Heart right ventricle (tissue), 16 donors: ENCODE data around the gene MYH7. TPM values are rescaled to one million over a fixed set of nuclear protein-coding genes. Genes with fewer than 3 reads are reported as not detected.

Experiments
- ATAC-seq, 8 donors: fragments of 200-7000 bp; cut with Tn5 transposase; one replicate each; pipeline ENCODE4 v1.9.1; 2020; ENCODE audit warnings: mild to moderate bottlenecking in 8 of 8, moderate library complexity in 8 of 8, moderate number of reproducible peaks in 1 of 8
- DNase-seq, 2 donors: peaks; one replicate each; pipeline ENCODE4 v3.0.0-alpha.2; 2020
- H3K27ac ChIP-seq, 10 donors: fragments of 200-600 bp; sonication (generic) in 2 of 10; one replicate each; pipeline versions ENCODE4 v1.5.0 to v1.8.0; 2020 to 2022; ENCODE audit warnings: mild to moderate bottlenecking in 3 of 10
- H3K27me3 ChIP-seq, 7 donors: fragments of 200-600 bp; one replicate each; pipeline ENCODE4 v1.8.0; 2021 to 2022; ENCODE audit warnings: mild to moderate bottlenecking in 2 of 7
- H3K36me3 ChIP-seq, 9 donors: fragments of 200-600 bp; sonication (generic) in 1 of 9; one replicate each; pipeline versions ENCODE4 v1.5.0 to v1.8.0; 2020 to 2022; ENCODE audit warnings: mild to moderate bottlenecking in 2 of 9
- H3K4me1 ChIP-seq, 9 donors: fragments of 200-600 bp; sonication (generic) in 1 of 9; one replicate each; pipeline versions ENCODE4 v1.5.0 to v1.8.0; 2020 to 2022; ENCODE audit warnings: mild to moderate bottlenecking in 4 of 9
- H3K4me3 ChIP-seq, 10 donors: fragments of 200-600 bp; sonication (generic) in 2 of 10; one replicate each; pipeline versions ENCODE4 v1.5.0 to v1.8.0; 2020 to 2022; ENCODE audit warnings: mild to moderate bottlenecking in 7 of 10, moderate library complexity in 2 of 10
- H3K9me3 ChIP-seq, 11 donors: fragments of 200-600 bp in 10 of 11; sonication (generic) in 2 of 11; one replicate each; pipeline versions ENCODE4 v1.5.0 to v1.8.0; 2013 to 2022; ENCODE audit warnings: mild to moderate bottlenecking in 2 of 11, control low read depth in 1 of 11, moderate library complexity in 1 of 11
- CTCF ChIP-seq, 9 donors: fragments of 200-600 bp; sonication (generic) in 2 of 9; IDR thresholded peaks; one replicate each; pipeline versions ENCODE4 v1.5.0 to v1.8.0; 2021 to 2022; ENCODE audit warnings: antibody characterized with exemption in 9 of 9, mild to moderate bottlenecking in 5 of 9, moderate library complexity in 1 of 9
- WGBS, 2 donors: extraction: QIAGEN DNeasy Blood & Tissue Kit; methylation state at CpG; one replicate each; pipeline ENCODE4 v1.1.7; 2013; ENCODE audit warnings: inconsistent platforms in 1 of 2; 5-methylcytosine and 5-hydroxymethylcytosine counted together
- intact Hi-C, 10 donors: fragments of 100-400 bp; cut with DNase I; formaldehyde crosslinking; loops; one replicate each; pipeline versions ENCODE4 v1.11.1 to v1.14.2; 2022
- polyA plus RNA-seq, 2 donors: library from polyadenylated mRNA; stranded (reverse); fragments of 200-250 nt; gene quantifications; one replicate each; pipeline ENCODE4 v1.2.3, GENCODE V29; 2013
- total RNA-seq, 10 donors: library from RNA; stranded (reverse); fragmentation: NEBNext Ultra II Directional in 3 of 10; extraction: Animal tissue kit (Norgen Biotek cat#: 25700) in 3 of 10; gene quantifications; one replicate each; pipeline versions ENCODE4 v1.2.1 to v1.2.4, GENCODE V29; 2021 to 2023
- donor health status: Arrhythmogenic right ventricular cardiomyopathy.
- donor health status: ischemic (EF 13 %, LVEDD 7.1; RV severe dilation, severe dysfunction).
- donor health status: healthy with polysubstance abuse.
- donor health status: DM: no; HTN: yes; CAD: no.
- donor health status: DM: no; HTN: no; CAD: no.
- donor health status: ischemic (EF 25% LVEDD 6.9; RV normal size, moderate dysfunction).
- donor health status: ischemic (EF 25% LVEDD 5.7; RV mildly dilated, moderate dysfunction).
- donor health status: healthy.
- donor health status: DM: yes; HTN: yes; CAD: no.
- donor health status: Ischemic cardiomyopathy.
- donor health status: ischemic (EF 35%, LVEDD 5.7; RV mildly dilated, moderate dysfunction).
- donor health status: nonischemic (EF 11% LVEDD 7.7; RV severe dilation, severe dysfunction).
- donor health status: DM: yes; HTN: yes; CAD: no.
- donor health status: PGD.
- donor health status: ischemic (EF 29% LVEDD 5.4; RV normal size, mild dysfunction).
- donor health status: nonischemic (EF 23%, LVEDD 6.1; RV moderate dilation, normal function).

MYH7 gene
- total and polyA plus RNA-seq, 12 donors = 641 to 22,607 (median 18,940) TPM

GRCh38 chr14:23415821-23416778 lies 19.4 kb downstream of the MYH7 start:
- H3K4me3 ChIP-seq = peak overlapping the region in 1 of 10 donors; percentile 11
- peaks cover 0 to 90% (median 3%) of the 10 kb centered on the region in 9 donors for H3K36me3 ChIP-seq
- H3K27me3 ChIP-seq = no peaks in the 10 kb centered on the region
- no peak for TF ChIP-seq CTCF (IDR thresholded peaks at IDR 0.05)
- intact Hi-C loops = no loop called here
- H3K27ac ChIP-seq = peak overlapping the region in 5 of 10 donors; percentile 41 to 72 (median 58)
- H3K4me1 ChIP-seq = peaks cover 0 to 36% (median 0%) of the 10 kb centered on the region in 9 donors
- ATAC-seq (peak in 1 of 8 donors; percentile 7), DNase-seq (no peak)
- H3K9me3 ChIP-seq = no peaks in the 10 kb centered on the region
- WGBS, 2 donors = 38 to 52% methylated on average over 18 to 21 of the region's 21 CpGs

GRCh38 chr14:23414906-23415820 lies 20.3 kb downstream of the MYH7 start:
- DNase-seq = no peak
- intact Hi-C loops = no loop called here
- H3K27ac ChIP-seq = peak overlapping the region in 7 of 10 donors; percentile 20 to 82 (median 47)
- no peak overlapping the region for H3K4me3 ChIP-seq
- no peaks in the 10 kb centered on the region for H3K9me3 ChIP-seq
- TF ChIP-seq CTCF (IDR thresholded peaks at IDR 0.05) = no peak
- no peaks in the 10 kb centered on the region for H3K27me3 ChIP-seq
- peaks cover 0 to 28% (median 0%) of the 10 kb centered on the region in 9 donors for H3K4me1 ChIP-seq
- H3K36me3 ChIP-seq = peaks cover 0 to 81% (median 3%) of the 10 kb centered on the region in 9 donors
- ATAC-seq = no peak
- 62 to 68% methylated on average over 39 of the region's 39 CpGs for WGBS, 2 donors

- no peaks in the 10 kb centered on the region for H3K27me3 ChIP-seq
- H3K4me1 ChIP-seq = peaks cover 0 to 29% (median under 1%) of the 10 kb centered on the region in 9 donors
- peaks cover 0 to 77% (median 2%) of the 10 kb centered on the region in 9 donors for H3K36me3 ChIP-seq
- H3K4me3 ChIP-seq = no peak overlapping the region
- H3K9me3 ChIP-seq = no peaks in the 10 kb centered on the region
- DNase-seq (no peak), ATAC-seq (no peak)
- intact Hi-C loops = no loop called here
- peak overlapping the region in 8 of 10 donors; percentile 20 to 82 (median 52) for H3K27ac ChIP-seq
- 24 to 31% methylated on average over 3 of the region's 3 CpGs for WGBS, 2 donors
- no peak for TF ChIP-seq CTCF (IDR thresholded peaks at IDR 0.05)
These were observed 21.2 kb downstream of the MYH7 start for GRCh38 chr14:23414254-23414653.

GRCh38 chr14:23413681-23414080 lies 21.8 kb downstream of the MYH7 start:
- H3K4me1 ChIP-seq = peaks cover 0 to 32% (median 5%) of the 10 kb centered on the region in 9 donors
- ATAC-seq (no peak), DNase-seq (no peak)
- H3K4me3 ChIP-seq = no peak overlapping the region
- H3K27ac ChIP-seq = peak overlapping the region in 7 of 10 donors; percentile 22 to 84 (median 58)
- H3K9me3 ChIP-seq = no peaks in the 10 kb centered on the region
- H3K27me3 ChIP-seq = no peaks in the 10 kb centered on the region
- WGBS, 2 donors = 43 to 54% methylated on average over 16 of the region's 16 CpGs
- intact Hi-C loops = no loop called here
- H3K36me3 ChIP-seq = peaks cover 0 to 71% (median 0%) of the 10 kb centered on the region in 9 donors
- no peak for TF ChIP-seq CTCF (IDR thresholded peaks at IDR 0.05)
